ENCODE data around the gene DSC1.
"Not testable (repeated sequence)": the region's sequence is repeated elsewhere in the genome, so short reads cannot be mapped to it uniquely, and the experiment has no call there.

The DSC1 gene, protein sequence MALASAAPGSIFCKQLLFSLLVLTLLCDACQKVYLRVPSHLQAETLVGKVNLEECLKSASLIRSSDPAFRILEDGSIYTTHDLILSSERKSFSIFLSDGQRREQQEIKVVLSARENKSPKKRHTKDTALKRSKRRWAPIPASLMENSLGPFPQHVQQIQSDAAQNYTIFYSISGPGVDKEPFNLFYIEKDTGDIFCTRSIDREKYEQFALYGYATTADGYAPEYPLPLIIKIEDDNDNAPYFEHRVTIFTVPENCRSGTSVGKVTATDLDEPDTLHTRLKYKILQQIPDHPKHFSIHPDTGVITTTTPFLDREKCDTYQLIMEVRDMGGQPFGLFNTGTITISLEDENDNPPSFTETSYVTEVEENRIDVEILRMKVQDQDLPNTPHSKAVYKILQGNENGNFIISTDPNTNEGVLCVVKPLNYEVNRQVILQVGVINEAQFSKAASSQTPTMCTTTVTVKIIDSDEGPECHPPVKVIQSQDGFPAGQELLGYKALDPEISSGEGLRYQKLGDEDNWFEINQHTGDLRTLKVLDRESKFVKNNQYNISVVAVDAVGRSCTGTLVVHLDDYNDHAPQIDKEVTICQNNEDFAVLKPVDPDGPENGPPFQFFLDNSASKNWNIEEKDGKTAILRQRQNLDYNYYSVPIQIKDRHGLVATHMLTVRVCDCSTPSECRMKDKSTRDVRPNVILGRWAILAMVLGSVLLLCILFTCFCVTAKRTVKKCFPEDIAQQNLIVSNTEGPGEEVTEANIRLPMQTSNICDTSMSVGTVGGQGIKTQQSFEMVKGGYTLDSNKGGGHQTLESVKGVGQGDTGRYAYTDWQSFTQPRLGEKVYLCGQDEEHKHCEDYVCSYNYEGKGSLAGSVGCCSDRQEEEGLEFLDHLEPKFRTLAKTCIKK
- 1.5 to 2.4 reads per million in 2 donors for total RNA-seq

DNA sequence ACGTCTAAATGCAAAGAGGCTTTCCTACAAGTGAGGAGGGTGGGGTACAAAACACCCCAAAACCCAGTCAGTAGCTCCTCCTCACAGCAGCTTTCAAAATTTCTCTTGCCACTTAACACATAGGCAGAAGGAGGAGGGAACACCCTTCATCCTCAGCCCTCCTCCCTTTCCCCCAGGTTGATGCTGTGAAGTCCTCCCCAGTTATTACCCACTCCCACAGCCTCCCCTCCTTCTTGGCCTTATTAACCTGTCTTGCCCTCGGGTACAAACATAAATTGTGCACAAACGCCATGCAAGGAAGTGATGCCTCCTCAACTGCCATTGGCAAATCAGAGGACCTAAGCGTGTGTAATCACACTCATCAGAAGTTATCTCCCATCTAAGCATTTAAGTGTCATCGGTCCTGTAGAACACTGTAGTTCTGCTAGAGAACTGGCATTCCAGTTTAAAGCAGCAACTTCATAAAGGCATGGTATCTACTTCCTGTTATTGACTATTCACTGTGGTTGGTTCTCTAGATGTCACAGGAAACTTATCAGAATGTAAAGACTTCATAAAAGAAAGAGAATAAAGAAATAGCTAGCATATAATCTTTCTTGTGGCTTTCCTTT lies at the start of gene DSC1:
DSC1 (minus strand) TSS at position 32 of the 611 bp plus-strand sequence. CDS start 262 bp downstream, outside the sequence.
- no peak for DNase-seq

DNA sequence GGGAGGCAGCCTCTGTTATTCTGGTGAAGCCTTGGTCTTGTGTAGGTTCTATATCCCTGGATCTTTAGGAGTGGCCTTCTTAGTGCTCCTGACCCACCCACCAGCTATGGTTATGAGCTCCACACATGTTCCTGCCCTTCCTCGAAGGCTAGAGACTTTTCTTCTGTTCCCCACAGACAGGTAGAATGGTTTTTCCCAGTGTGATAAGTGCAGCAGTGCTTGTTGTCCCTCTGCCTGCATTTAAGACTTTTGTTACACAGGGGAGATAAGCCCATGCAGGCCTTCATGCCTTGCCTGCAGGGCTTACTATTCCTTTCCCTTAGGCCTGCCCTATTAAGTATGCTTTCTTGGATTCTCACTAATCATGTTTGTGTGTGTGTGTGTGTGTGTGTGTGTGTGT lies 48.4 kb upstream of the DSC1 start:
- DNase-seq, result no peak

DNA sequence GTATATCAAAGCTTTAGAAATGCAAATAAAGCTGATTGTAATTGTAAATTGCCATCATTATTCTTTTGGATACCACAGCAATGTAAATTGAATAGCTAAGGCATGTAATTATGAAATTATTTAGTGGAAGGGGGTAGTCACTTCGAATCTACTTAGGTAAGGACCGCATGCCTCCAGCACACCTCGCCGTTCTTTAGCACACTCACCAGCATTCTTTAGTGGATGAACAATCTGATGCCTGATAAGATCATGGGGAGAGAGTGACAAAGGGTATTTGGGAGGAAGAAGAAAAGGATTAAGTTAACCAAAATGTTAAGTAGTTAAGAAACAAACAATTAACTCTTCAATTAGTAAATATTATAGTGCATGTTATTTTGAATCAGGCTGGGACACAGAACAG lies 46.4 kb upstream of the DSC1 start:
- no peak for DNase-seq

GRCh38 chr18:31207391-31207790 lies 44.7 kb upstream of the DSC1 start:
- DNase-seq, result no peak

DNA sequence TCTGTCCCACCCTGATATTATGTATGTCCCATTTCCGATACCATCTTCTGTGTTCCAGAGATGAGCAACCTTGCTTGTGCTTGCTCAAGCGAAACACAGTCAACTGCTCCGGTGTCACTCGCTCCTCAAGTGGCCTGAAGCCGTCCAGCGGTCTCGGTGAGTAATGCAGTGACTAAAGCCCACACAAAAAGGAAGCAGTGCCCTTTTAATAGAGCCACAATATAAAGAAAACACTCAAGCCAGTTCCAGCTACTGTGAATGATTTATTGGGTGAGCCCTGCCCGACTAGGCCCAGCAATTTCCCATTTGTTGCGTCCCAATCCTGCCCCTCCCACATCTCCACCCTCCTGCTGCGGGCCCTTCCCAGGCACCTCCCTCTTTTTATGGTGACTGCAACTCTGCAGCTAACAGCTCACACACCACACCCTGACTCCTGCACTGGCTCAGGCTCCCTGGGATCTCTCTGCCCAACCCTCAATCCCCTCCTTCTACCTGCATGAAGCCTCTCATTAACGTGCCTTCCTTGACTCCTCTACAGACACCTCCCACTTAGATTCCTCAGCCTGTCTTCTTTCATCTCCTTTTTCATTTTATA lies 44.2 kb upstream of the DSC1 start:
- no peak for DNase-seq

DNA sequence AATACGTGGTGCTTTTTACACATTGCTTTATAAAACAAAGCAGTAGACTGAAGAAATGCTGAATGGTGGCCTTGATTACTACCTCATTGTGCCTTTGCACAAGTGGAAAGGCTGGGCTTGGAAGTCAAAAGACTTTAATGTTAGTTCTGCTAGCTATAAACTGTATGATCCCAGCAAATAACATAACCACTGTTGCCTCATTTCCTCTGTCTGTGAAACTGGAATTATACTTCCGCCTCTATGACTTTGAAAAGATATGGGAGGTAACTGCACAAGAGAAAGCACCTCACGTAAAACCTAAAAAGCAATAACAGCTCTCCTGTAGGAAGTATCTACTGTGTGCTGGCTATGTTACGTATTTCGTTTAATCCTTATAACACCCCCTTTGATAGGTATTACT lies 43.4 kb upstream of the DSC1 start:
- DNase-seq, result no peak

DNA sequence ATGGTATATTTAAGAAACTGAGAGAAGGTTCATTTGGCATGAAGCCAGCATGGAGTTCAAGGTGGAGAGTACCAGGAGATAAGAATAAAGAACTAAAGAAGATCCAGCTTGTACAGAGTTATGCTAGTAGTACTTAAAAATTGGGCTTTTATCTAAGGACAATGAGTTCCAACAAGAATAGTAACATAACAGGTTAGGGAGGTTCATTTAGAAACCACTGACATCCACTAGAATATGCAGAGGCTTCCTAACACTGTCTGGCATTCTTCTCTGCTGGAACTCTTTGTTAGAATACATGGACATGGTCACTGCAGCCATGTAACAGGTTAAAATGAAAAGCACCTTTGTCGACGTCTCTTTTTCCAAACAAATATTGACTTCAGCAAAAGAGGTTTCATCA lies 42.6 kb upstream of the DSC1 start:
- DNase-seq, result no peak

GRCh38 chr18:31204833-31205232 lies 42.2 kb upstream of the DSC1 start:
- DNase-seq, result no peak

DNA sequence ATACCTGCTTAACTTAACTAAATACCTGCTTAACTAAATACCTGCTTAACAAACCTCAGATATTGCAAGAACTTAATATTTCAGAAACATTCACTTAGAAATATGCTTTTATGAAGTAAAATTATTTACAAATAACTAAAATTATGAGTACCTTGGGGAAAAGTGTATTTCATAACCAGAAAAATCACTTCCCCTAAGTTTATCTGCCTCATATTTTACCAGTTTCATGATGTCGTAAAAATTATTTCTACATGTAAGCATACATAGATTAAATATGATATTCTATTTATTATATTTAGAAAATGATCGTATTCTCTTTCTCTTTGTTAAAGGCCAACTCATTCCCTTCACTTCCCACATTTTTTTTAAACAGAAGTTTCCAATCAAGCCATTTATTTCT lies 41.5 kb upstream of the DSC1 start:
- no peak for DNase-seq

- no peak for DNase-seq
Observed at GRCh38 chr18:31203794-31204148, 41.1 kb upstream of the DSC1 start.

DNA sequence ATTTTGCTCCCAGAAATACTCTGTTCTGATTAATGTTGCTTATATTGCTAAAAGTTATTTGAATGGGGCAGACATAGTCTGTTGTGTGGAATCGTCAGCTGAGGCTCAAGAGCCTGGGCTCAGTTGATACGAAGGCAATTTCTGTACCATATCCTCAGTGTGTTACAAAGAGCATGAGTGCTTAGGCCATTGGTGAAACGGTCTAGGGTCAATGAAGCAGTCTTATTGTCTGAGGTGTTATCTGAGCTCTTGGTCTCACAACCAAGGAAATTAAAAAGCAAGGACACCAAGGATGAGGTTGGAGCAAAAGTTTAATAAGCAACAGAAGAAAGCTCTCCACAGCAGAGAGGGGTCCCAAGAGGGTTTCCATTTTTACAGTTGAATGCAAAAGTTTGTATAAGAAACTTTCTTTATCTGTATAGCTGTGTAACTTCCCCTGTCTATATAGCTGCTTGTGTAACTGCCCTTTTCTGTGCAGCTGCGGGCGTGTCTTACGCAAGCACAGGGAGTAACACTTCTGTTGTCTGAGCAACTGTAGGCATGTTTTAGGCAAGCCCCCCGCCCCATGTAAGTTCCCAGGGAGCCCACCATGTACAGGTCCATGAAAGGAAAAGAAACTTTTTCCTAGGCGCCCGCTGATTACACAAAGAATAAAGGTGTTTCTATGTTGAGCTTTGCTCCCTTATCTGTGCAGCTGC lies 40.6 kb upstream of the DSC1 start:
- no peak for DNase-seq

GRCh38 chr18:31199190-31199769 lies 36.6 kb upstream of the DSC1 start:
- DNase-seq, result no peak

DNA sequence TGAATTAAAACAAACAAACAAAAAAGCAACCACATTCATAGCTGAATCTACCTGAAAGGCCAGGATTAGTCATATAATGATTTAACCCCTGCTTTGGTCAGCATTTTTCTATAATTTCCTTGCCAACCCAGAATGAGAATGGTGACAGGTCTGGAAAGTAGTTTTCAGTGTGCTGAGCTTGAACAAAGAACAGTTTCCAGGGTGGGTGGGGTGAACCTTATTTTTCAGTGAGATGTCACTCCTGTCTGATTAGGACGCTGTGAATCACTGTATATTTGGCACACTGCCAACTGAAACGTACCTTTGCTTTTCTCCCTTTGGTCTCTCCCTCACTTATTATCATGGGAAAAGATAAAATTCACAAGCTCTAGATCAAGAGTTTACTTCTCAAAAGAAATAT lies 35.0 kb upstream of the DSC1 start:
- DNase-seq, result no peak

- no peak for DNase-seq
Observed at GRCh38 chr18:31195063-31195462, 32.4 kb upstream of the DSC1 start.

- DNase-seq, result no peak
Observed at GRCh38 chr18:31192086-31192776, 29.6 kb upstream of the DSC1 start.

- DNase-seq, result no peak
Observed at GRCh38 chr18:31190919-31191318, 28.3 kb upstream of the DSC1 start.

- DNase-seq, result no peak
Observed at GRCh38 chr18:31189757-31190156, 27.1 kb upstream of the DSC1 start.

- no peak for DNase-seq
Observed at GRCh38 chr18:31185186-31185950, 22.7 kb upstream of the DSC1 start.

DNA sequence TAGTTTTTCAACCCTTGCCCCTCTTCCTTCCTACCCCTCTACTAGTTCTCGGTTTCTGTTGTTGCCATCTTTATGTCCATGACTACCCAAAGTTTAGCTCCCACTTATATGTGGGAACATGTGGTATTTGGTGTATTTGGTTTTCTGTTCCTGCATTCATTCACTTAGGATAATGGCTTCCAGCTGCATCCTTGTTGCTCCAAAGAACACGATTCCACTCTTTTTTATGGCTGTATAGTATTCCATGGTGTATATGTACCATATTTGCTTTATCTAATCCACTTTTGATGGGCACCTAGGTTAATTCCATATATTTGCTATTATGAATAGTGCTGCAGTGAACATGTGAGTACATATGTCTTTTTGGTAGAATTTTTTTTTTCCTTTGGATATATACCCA lies 20.6 kb upstream of the DSC1 start:
- no peak for DNase-seq

DNA sequence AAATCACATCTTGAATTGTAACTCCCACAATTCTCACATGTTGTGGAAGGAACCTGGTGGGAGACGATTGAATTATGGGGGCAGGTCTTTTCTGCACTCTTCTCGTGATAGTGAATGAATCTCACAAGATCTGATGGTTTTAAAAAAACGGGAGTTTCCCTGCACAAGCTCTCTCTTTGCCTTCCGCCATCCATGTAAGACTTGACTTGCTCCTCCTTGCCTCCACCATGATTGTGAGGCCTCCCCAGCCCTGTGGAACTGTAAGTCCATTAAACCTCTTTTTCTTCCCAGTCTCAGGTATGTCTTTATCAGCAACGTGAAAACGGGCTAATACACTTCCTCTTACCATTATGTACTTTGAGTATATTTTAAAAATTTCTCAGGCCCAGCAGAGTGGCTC lies 14.7 kb upstream of the DSC1 start:
- DNase-seq, result not testable (repeated sequence)

- no peak for DNase-seq
Observed at GRCh38 chr18:31176531-31176930, 13.9 kb upstream of the DSC1 start.
